HT1080 (cell line): ENCODE measurements around the gene INCA1. TPM values are rescaled to one million over a fixed set of nuclear protein-coding genes. Genes with fewer than 3 reads are reported as not detected.

Experiments
- DNase-seq: peaks from one replicate; pipeline ENCODE4 v3.0.0-alpha.2; 2015; ENCODE audit warnings: low read depth
- total RNA-seq: library from RNA; depleted of rRNA; stranded (reverse); fragments of >200 nt; shearing (Covaris generic); gene quantifications from 2 replicates; pipeline ENCODE4 v1.2.3, GENCODE V29; 2014

Gene INCA1
- total RNA-seq, 1 experiment from 2014 or later, result 0.08 TPM

GRCh38 chr17:4949321-4950074, 47.8 kb downstream of the INCA1 start:
- peak; percentile 69 for DNase-seq

- DNase-seq, result peak; percentile 89
These were observed 48.4 kb downstream of the INCA1 start for GRCh38 chr17:4948931-4949320.

- peak; percentile 80 for DNase-seq
These were observed 49.0 kb downstream of the INCA1 start, which contains the start of gene PFN1 for GRCh38 chr17:4948166-4948930. TSS of gene PFN1 (minus strand) at chr17:4948530. CDS start at chr17:4948394, 136 bp downstream.

DNA sequence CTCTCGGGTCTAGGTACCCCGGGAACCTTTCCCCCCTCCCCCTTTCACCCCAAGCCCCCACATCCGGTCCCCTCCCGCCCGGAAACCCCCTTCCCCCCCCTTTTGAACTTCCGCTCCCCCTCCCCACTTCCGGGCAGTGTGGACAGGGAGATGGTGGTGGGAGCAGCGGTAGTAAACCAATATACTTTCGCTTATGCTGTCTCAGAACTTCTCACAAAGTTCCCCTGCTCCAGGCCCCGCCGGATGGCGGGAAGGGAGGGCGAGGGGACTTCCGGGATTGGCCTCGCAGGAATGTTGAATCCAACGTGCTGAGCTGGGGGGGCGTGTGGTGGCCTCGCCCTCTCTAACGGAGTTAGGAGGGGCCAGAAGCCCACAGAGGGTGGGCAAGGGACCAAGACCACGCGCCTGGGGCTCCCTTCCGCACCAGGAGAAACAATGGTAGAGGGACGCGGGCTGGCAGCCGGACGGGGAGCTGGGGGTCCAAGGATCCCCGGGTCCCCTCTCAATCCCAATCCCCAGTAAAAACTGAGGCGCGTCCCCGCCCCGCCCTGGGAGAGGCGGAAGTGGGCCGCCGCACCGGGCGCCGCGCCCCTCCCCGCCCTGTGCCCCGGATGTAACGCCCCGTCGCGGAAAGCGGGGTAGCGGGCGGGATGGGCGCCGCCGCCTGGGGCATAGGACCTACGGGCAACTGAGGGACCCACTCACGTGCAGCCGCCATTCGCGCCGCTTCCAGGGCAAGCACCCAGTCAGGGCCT, 49.7 kb downstream of the INCA1 start:
- DNase-seq, result peak; percentile 80

GRCh38 chr17:4947010-4947410, 50.3 kb downstream of the INCA1 start:
- no peak for DNase-seq

- DNase-seq, result no peak
These were observed 50.9 kb downstream of the INCA1 start for GRCh38 chr17:4946312-4946976.

DNA sequence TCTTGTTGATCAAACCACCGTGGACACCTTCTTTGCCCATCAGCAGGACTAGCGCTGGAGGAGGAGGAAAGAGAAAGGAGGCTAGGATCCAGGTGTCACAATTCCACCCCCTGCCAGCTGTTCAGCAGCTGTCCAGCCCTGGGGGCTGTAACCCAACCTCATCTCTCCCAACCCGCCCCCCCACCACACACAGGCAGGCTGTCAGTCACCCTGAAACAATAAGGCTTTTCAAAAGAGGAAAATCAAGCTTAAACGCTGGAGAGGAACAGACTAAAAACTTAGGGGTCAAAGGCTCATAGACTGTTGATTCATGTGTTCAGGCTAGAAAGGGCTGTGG, 51.4 kb downstream of the INCA1 start:
- no peak for DNase-seq

- peak; percentile 92 for DNase-seq
These were observed 52.0 kb downstream of the INCA1 start for GRCh38 chr17:4945176-4945943.

DNA sequence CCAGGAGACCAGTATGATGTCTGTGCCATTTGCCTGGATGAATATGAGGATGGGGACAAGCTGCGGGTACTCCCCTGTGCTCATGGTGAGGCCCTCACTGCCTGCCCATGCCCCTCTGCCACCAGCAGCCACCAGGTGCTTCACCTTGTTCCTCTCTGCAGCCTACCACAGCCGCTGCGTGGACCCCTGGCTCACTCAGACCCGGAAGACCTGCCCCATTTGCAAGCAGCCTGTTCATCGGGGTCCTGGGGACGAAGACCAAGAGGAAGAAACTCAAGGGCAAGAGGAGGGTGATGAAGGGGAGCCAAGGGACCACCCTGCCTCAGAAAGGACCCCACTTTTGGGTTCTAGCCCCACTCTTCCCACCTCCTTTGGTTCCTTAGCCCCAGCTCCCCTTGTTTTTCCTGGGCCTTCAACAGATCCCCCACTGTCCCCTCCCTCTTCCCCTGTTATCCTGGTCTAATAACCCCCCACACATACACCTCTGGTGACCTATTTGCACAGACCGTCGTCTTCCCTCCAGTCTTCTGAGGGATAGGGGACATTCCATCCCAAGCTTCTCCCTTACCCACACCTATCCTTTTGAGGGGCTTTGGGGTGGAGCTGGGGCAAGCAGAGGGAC, 52.7 kb downstream of the INCA1 start:
- no peak for DNase-seq

DNA sequence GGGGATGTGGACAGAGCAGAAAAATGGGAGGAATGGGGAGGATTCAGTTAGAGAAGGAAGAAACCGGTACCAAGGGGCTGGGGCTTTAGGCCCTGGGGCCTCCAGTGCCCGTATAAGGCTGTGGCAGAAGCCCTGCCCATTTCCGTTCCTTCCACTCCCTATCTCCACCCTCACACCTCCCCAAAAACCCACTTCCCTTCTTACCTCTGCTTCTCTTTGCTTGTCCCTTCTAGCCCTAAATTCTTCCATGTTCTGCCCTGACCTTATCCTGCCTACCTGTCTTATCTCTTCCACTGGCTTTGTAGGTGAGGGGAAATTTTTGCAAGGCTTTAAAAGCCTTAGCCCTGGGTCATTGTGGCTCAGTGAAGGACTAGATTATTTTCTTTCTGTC, 53.2 kb downstream of the INCA1 start:
- DNase-seq, result no peak

- no peak for DNase-seq
These were observed 54.4 kb downstream of the INCA1 start for GRCh38 chr17:4942760-4943508.

DNA sequence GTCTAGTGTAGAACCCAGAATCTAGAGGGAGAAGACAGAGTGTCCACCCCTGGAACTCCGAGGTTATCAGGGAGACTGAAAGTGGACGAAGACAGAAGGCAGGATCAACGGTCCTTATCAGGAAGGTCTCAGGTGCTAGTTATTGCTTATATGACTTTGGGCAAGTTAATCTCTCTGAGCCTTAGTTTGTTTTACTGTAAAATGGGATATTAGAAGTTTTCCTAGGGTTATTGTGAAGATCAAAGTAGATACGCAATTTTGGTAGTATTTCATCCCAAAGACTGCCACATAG, 56.1 kb downstream of the INCA1 start:
- no peak for DNase-seq

GRCh38 chr17:4940555-4941318, 56.6 kb downstream of the INCA1 start:
- DNase-seq, result no peak

GRCh38 chr17:4939796-4940554, 57.3 kb downstream of the INCA1 start, which contains the start of the genes RNF167 and SLC25A11:
TSS of gene RNF167 (plus strand) at chr17:4940268. CDS start at chr17:4940910, 642 bp downstream.
TSS of gene SLC25A11 (minus strand) at chr17:4940046. CDS start at chr17:4939910, 136 bp downstream.
- DNase-seq, result peak; percentile 99

DNA sequence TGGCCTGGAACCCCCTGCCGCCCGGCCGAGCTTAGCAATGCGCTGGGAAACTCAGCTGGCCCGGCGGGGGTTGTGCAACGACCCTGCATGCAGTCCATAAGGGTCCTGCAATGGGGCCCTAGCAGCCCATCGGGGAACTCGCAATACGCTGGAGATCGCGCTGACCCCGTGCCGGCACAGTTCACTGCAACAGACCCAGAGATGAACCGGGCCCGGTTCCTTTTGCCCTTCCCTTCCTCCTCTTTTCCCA, 57.9 kb downstream of the INCA1 start:
- DNase-seq, result no peak

- DNase-seq, result no peak
These were observed 58.4 kb downstream of the INCA1 start for GRCh38 chr17:4938688-4939545.
